ENCODE results near the gene ABCC2.
"Not testable (repeated sequence)": the region's sequence is repeated elsewhere in the genome, so short reads cannot be mapped to it uniquely, and the experiment has no call there.

ABCC2 gene

GRCh38 chr10:99852481-99853213 lies 70.2 kb downstream of the ABCC2 start:
- DNase-seq (ENCODE audit: low read depth, low spot score), result no peak

DNA sequence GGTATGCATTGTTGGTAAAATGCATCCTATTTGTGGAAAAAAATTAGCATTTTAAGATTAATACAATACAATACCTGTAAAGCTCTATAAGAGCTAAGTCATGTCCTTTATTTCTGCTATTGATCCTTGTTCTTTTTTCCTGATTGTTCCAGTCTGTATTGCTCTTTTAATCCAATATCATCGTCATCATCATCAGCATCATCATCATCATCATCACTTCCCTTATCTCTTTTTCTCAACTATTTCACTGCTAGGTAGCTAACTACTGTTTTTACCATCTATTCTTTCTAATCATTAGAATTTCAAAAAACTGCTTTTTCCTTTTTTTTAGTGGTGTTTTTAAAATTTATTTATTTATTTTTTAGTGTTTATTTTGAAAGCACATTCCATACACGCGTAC lies 71.2 kb downstream of the ABCC2 start:
- no peak for DNase-seq (ENCODE audit: low read depth, low spot score)

DNA sequence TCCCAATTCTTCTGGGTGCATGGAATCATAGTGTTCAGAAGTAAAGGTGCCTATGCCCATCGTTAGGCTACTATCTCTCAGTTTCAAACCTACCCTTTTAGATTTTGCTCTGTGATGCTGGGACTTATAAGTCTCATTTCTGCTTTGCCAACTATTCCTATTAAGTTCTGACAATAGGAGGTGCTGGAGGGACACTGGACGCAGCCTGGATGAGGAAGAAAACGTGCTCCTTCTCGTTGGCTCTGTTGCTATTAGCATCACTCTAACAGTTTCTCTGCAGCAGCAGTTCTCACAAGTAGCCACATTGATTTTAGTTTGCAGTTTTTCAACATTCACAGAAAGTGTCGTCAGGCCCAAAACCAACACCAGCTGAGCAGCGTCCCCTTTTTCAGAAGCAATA lies 72.4 kb downstream of the ABCC2 start:
- no peak for DNase-seq (ENCODE audit: low read depth, low spot score)

- no peak for DNase-seq (ENCODE audit: low read depth, low spot score)
These were observed 73.1 kb downstream of the ABCC2 start for GRCh38 chr10:99855479-99856071.

DNA sequence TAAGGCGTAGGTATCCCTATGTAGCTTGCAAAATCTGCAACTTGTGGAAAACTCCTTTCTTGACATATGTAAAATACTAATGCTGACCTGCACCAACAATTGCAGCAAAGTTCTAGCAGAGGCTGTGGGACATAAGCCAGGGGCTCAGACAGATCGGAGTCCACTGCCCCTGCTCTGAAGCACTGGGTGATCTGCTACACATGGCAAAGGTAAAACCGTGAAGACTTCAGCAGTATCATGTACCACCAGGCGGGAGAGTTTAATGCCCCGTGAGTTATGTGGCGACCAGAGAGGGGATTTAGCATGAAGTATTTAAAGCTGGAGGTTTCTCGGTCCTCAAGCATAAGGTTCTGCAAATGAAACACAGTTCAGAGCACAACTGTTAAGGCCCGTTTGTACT lies 76.4 kb downstream of the ABCC2 start:
- no peak for DNase-seq (ENCODE audit: low read depth, low spot score)

DNA sequence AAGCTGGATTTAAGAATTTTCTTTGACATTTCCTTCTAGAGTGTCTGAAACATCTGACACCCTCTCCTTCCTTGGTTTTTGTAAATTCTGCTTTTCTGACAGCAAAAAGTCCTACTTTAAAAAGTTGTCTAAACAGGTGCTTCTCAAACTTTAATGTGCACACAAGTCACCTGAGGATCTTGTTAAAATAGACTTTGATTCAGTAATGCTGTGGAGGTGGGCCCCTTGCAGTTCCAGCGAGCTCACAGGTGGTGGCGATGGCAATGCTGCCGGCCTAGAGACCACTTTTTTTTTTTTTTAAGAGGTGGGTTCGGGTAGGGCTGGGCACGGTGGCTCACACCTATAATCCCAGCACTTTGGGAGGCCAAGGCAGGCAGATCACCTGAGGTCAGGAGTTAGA lies 77.1 kb downstream of the ABCC2 start:
- no peak for DNase-seq (ENCODE audit: low read depth, low spot score)

DNA sequence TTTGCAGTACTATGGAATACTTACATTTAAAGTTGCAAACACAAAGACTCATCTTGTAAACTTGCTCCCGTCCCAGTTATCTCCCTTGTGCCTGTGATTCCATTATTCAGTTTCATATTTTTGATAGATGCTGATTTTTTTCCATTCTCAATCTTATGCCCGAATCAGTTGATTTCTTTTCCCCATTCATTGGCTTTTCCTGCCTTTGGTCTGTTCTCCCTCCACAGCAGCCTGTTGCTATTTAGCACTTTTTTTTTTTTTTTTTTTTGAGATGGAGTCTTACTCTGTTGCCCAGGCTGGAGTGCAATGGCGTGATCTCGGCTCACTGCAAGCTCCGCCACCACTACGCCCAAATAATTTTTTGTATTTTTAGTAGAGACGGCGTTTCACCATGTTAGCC lies 78.0 kb downstream of the ABCC2 start:
- no peak for DNase-seq (ENCODE audit: low read depth, low spot score)

GRCh38 chr10:99863535-99864240 lies 81.2 kb downstream of the ABCC2 start:
- not testable (repeated sequence) for DNase-seq (ENCODE audit: low read depth, low spot score)

DNA sequence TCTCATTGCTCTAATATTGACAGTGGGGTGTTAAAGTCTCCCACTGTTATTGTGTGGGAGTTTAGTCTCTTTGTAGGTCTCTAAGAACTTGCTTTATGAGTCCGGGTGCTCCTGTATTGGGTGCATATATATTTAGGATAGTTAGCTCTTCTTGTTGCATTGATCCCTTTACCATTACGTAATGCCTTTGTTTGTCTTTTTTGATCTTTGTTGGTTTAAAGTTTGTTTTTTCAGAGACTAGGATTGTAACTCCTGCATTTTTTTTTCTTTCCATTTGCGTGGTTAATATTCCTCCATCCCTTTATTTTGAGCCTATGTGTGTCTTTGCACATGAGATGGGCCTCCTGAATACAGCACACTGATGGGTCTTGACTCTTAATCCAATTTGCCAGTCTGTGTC lies 84.8 kb downstream of the ABCC2 start:
- not testable (repeated sequence) for DNase-seq (ENCODE audit: low read depth, low spot score)

GRCh38 chr10:99869581-99870122 lies 87.2 kb downstream of the ABCC2 start:
- DNase-seq (ENCODE audit: low read depth, low spot score), result no peak

GRCh38 chr10:99870123-99870730 lies 87.8 kb downstream of the ABCC2 start:
- DNase-seq (ENCODE audit: low read depth, low spot score), result no peak

GRCh38 chr10:99872367-99873162 lies 90.1 kb downstream of the ABCC2 start:
- no peak for DNase-seq (ENCODE audit: low read depth, low spot score)

- no peak for DNase-seq (ENCODE audit: low read depth, low spot score)
These were observed 91.4 kb downstream of the ABCC2 start for GRCh38 chr10:99873846-99874245.

GRCh38 chr10:99874341-99875085 lies 92.1 kb downstream of the ABCC2 start:
- no peak for DNase-seq (ENCODE audit: low read depth, low spot score)

GRCh38 chr10:99875473-99875872 lies 93.0 kb downstream of the ABCC2 start:
- no peak for DNase-seq (ENCODE audit: low read depth, low spot score)

DNA sequence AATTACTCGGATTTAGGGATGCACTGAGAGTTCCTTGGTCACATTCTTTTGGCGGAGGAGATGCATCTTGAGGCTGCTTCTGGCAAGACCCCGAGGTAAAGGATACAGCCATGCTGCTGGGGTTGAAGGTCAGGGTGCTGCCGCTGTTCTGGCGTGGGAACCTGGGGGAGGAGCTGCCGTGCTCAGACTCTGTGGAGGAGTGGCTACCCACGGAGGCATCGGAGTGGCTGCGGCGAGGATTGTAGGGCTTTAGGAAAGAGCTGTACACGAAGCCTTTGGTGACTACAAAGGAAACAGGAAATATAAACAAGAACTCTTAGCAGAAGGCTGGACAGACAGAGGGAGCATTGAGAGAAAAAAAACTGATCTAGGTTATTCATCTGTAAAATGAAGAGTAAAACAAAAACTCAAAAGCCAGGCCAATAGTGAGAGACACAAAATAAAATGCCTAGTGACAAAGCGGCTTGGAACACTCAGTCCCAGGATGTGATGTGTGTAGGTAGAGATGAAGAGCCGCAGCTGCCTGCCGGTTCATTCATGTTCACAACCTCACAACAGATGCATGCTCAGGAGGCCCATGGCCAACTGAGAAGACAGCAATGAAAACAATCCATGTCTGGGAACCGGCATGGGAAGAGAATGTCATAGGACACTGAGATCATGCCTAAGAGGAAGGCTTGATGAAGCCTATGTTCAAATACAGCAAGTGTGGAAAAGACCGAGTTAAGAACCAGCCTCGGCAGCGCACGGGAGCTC lies 97.8 kb downstream of the ABCC2 start:
- no peak for DNase-seq (ENCODE audit: low read depth, low spot score)

GRCh38 chr10:99881371-99881770 lies 98.9 kb downstream of the ABCC2 start:
- no peak for DNase-seq (ENCODE audit: low read depth, low spot score)

DNA sequence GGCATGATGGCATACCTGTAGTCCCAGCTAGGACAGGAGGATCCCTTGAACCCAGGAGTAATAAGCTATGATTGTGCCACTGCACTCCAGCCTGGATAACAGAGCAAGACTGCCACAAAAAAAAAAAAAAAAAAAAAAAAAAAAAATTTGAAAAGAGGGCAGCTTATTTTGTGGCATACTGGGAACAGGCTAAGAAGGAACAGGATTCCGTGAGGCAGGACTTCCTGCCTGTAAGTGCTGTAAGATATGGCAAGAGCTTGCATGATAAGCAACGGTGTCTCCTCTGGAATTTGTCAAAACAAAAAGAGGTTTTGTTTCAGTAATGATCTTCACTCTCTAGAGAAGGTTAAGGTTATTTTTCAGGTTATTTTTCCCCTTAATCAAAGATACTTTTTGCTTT lies 101.1 kb downstream of the ABCC2 start:
- no peak for DNase-seq (ENCODE audit: low read depth, low spot score)

GRCh38 chr10:99888622-99889021 lies 106.2 kb downstream of the ABCC2 start:
- DNase-seq (ENCODE audit: low read depth, low spot score), result no peak

DNA sequence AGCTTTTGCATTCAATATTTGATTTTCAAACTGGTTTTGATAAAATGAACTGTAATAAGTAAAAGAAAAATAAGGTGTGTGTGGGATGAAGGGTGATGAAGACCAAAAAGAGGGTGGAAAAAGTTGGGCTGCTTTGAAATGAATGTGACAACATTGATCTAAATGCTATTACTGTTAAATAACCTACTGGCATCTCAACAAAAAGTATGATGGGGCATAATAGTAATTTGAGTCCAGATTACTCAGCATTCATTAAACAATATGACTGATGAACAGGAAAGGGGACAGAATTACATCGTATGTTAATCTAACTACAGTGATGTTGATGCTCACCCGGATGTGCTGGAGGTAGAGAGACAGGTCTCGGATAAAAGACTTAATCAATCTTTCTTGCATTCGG lies 112.2 kb downstream of the ABCC2 start:
- no peak for DNase-seq (ENCODE audit: low read depth, low spot score)

Measured in activated CD4-positive, CD25-positive, alpha-beta regulatory T cell treated with anti-CD3 and anti-CD28 coated beads, Interleukin-2, amount 50 U/mL, for 16 hours (primary cell).